Neutrophil (primary cell): ENCODE data around the gene DFFB.

Experiments
- H3K27ac ChIP-seq: fragments of 200-600 bp; sonication (generic); 2 replicates; pipeline ENCODE4 v1.5.1; 2016; ENCODE audit warnings: mild to moderate bottlenecking, moderate library complexity
- H3K27me3 ChIP-seq: fragments of 200-600 bp; sonication (generic); 2 replicates; pipeline ENCODE4 v1.6.0; 2016; ENCODE audit warnings: mild to moderate bottlenecking
- H3K36me3 ChIP-seq: fragments of 200-600 bp; sonication (generic); 2 replicates; pipeline ENCODE4 v1.5.1; 2017
- H3K4me1 ChIP-seq, 2 experiments: fragments of 200-600 bp in 1 of 2; sonication (generic) in 1 of 2; 1 replicate in 1 of 2; 2 replicates in 1 of 2; pipeline versions ENCODE4 v1.5.1 to v1.6.1; 2013 to 2016; ENCODE audit warnings: low read depth in 1 of 2, low read length in 1 of 2, mild to moderate bottlenecking in 1 of 2, moderate library complexity in 1 of 2; ENCODE audit not compliant: control insufficient read depth in 1 of 2, insufficient read depth in 1 of 2
- H3K4me3 ChIP-seq, 2 experiments: fragments of 200-600 bp in 1 of 2; sonication (generic) in 1 of 2; 1 replicate in 1 of 2; 2 replicates in 1 of 2; pipeline ENCODE4 v1.5.1; 2013 to 2016; ENCODE audit warnings: low read depth in 1 of 2, low read length in 1 of 2, mild to moderate bottlenecking in 1 of 2, moderate library complexity in 1 of 2
- H3K9me3 ChIP-seq: fragments of 200-600 bp; sonication (generic); 2 replicates; pipeline ENCODE4 v1.5.1; 2016
- CTCF ChIP-seq: fragments of 200-600 bp; sonication (generic); IDR thresholded peaks from 2 replicates; pipeline ENCODE4 v1.5.1; 2016; ENCODE audit warnings: antibody characterized with exemption

Gene DFFB

GRCh38 chr1:3911981-3912808 is 54.9 kb downstream of the DFFB start:
- no peak overlapping the region for H3K4me3 ChIP-seq
- peaks cover 26% of the 10 kb centered on the region for H3K27me3 ChIP-seq
- H3K4me1 ChIP-seq, result peaks cover 0 to 3% of the 10 kb centered on the region in 2 experiments

GRCh38 chr1:3912809-3913685 is 55.8 kb downstream of the DFFB start:
- no peak for TF ChIP-seq CTCF
- Histone ChIP-seq H3K4me3 (no peak overlapping the region), H3K9me3 (no peaks in the 10 kb centered on the region), H3K27ac (no peak overlapping the region), H3K27me3 (peaks cover 26% of the 10 kb centered on the region), H3K4me1 (peaks cover 0 to 3% of the 10 kb centered on the region in 2 experiments), H3K36me3 (no peaks in the 10 kb centered on the region)

More at GRCh38 chr1:3911981-3912808, 54.9 kb downstream of the DFFB start:
- H3K27ac ChIP-seq, result no peak overlapping the region
- H3K36me3 ChIP-seq, result no peaks in the 10 kb centered on the region
- no peak for TF ChIP-seq CTCF
- H3K9me3 ChIP-seq, result no peaks in the 10 kb centered on the region

- Histone ChIP-seq H3K36me3 (no peaks in the 10 kb centered on the region), H3K27ac (no peak overlapping the region), H3K4me1 (peaks cover 0 to 3% of the 10 kb centered on the region in 2 experiments), H3K27me3 (peaks cover 30% of the 10 kb centered on the region), H3K4me3 (no peak overlapping the region), H3K9me3 (no peaks in the 10 kb centered on the region)
- TF ChIP-seq CTCF, result no peak
Measured at GRCh38 chr1:3914331-3914851, 57.1 kb downstream of the DFFB start.

GRCh38 chr1:3914911-3915310 is 57.6 kb downstream of the DFFB start:
- H3K36me3 ChIP-seq, result no peaks in the 10 kb centered on the region
- H3K27me3 ChIP-seq, result peaks cover 27% of the 10 kb centered on the region
- no peaks in the 10 kb centered on the region for H3K9me3 ChIP-seq
- H3K4me3 ChIP-seq, result no peak overlapping the region
- no peak overlapping the region for H3K27ac ChIP-seq
- peaks cover 0 to 3% of the 10 kb centered on the region in 2 experiments for H3K4me1 ChIP-seq
- TF ChIP-seq CTCF, result no peak

- Histone ChIP-seq H3K4me3 (no peak overlapping the region), H3K27me3 (peaks cover 20% of the 10 kb centered on the region), H3K27ac (no peak overlapping the region), H3K9me3 (no peaks in the 10 kb centered on the region), H3K36me3 (no peaks in the 10 kb centered on the region), H3K4me1 (peaks cover 0 to 3% of the 10 kb centered on the region in 2 experiments)
- TF ChIP-seq CTCF, result no peak
Measured at GRCh38 chr1:3915551-3916121, 58.4 kb downstream of the DFFB start.
